ENCODE results near the gene ZFP36L2. TPM values are rescaled to one million over a fixed set of nuclear protein-coding genes. Genes with fewer than 3 reads are reported as not detected.
A peak's percentile ranks its signal among the peaks of the same experiment; 100 is the strongest.

The ZFP36L2 gene
- total and polyA plus RNA-seq, 12 donors = 26.8 to 69.6 (median 42.3) TPM

DNA sequence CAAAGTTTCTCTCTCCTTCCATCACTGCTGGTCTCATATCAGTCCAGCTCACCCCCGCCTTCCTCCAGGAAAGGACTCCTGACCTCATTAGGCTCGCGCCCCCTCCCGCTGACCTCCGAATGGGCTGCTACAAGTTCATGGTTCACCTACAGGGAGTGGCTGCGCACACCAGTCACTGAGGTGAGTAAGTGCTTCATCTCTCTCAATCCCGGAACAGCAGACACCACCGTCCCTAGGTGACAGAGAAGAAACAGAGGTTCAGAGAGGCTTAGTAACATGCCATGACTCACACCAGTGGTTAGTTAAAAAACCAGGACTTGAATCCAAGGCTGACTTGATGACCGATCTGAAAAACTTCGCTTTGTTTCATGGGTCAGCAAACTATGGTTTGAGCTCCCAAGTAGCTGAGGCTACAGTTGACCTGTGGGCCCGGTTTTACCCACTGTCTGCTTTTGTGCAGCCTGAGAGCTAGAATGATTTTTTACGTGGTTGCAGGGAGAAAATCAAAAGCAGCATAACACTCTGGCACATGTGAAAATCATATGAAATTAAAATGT is 42.0 kb downstream of the ZFP36L2 start:
- DNase-seq = no peak
- no peak overlapping the region for H3K4me3 ChIP-seq
- no peak for ATAC-seq
- no peaks in the 10 kb centered on the region for H3K9me3 ChIP-seq
- no peak for TF ChIP-seq CTCF (IDR thresholded peaks at IDR 0.05)
- intact Hi-C loops (cut with DNase I) = no loop called here
- peak overlapping the region in 1 of 10 donors; percentile 48 for H3K27ac ChIP-seq
- H3K36me3 ChIP-seq = no peaks in the 10 kb centered on the region
- H3K27me3 ChIP-seq = no peaks in the 10 kb centered on the region
- H3K4me1 ChIP-seq = peaks cover 0 to 36% (median 3%) of the 10 kb centered on the region in 9 donors
- 90 to 94% methylated on average over 12 of the region's 12 CpGs for WGBS, 2 donors

DNA sequence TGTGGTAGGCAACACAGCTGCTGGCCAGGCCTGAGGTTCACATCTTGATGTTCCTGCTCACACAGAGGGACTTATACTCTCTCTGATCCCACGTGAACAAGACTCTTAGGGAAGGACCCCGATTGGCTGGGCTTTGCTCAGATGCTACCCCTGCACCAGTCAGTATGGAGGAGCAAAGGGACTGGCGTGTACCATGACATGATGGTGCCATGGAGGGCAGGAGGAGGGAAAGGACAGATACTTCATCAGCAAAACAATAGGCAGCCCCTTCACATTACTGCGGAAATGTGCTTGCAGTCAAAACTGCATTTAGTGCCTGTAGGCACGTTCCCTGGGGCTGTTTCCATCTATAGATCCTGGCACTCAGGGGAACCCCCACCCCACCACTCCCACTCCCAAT is 42.7 kb downstream of the ZFP36L2 start:
- ATAC-seq = no peak
- Histone ChIP-seq H3K27me3 (no peaks in the 10 kb centered on the region), H3K36me3 (no peaks in the 10 kb centered on the region), H3K4me1 (peaks cover 0 to 43% (median 10%) of the 10 kb centered on the region in 9 donors), H3K9me3 (no peaks in the 10 kb centered on the region), H3K4me3 (no peak overlapping the region), H3K27ac (no peak overlapping the region)
- no peak for TF ChIP-seq CTCF (IDR thresholded peaks at IDR 0.05)
- no peak for DNase-seq
- intact Hi-C loops (cut with DNase I) = no loop called here
- 72 to 80% methylated on average over 5 of the region's 5 CpGs for WGBS, 2 donors

- ATAC-seq = no peak
- WGBS, 2 donors = 97 to 99% methylated on average over 8 of the region's 8 CpGs
- Histone ChIP-seq H3K27ac (no peak overlapping the region), H3K4me1 (peaks cover 5 to 50% (median 19%) of the 10 kb centered on the region in 9 donors), H3K9me3 (peaks cover 0 to 13% (median 3%) of the 10 kb centered on the region in 11 donors), H3K36me3 (no peaks in the 10 kb centered on the region), H3K27me3 (no peaks in the 10 kb centered on the region), H3K4me3 (no peak overlapping the region)
- intact Hi-C loops (cut with DNase I) = no loop called here
- no peak for DNase-seq
- TF ChIP-seq CTCF (IDR thresholded peaks at IDR 0.05) = no peak
Measured at GRCh38 chr2:43180897-43181296, 45.5 kb downstream of the ZFP36L2 start.

GRCh38 chr2:43179942-43180341 is 46.5 kb downstream of the ZFP36L2 start:
- WGBS, 2 donors = 88 to 89% methylated on average over 8 of the region's 8 CpGs
- Histone ChIP-seq H3K27ac (peak overlapping the region in 4 of 10 donors; percentile 73 to 90 (median 82)), H3K4me1 (peaks cover 5 to 50% (median 23%) of the 10 kb centered on the region in 9 donors), H3K9me3 (peaks cover 0 to 23% (median 13%) of the 10 kb centered on the region in 11 donors), H3K27me3 (no peaks in the 10 kb centered on the region), H3K36me3 (no peaks in the 10 kb centered on the region), H3K4me3 (no peak overlapping the region)
- DNase-seq (no peak), ATAC-seq (no peak)
- intact Hi-C loops (cut with DNase I) = loop anchor here in 4 of 10 donors (5.0 kb wide), 3 partner anchors 32 to 42 kb away; no protein-coding TSS in a partner anchor
- TF ChIP-seq CTCF (IDR thresholded peaks at IDR 0.05) = no peak

Data from heart right ventricle (tissue), 16 donors.